ENCODE measurements around the gene SEC14L6.

DNA sequence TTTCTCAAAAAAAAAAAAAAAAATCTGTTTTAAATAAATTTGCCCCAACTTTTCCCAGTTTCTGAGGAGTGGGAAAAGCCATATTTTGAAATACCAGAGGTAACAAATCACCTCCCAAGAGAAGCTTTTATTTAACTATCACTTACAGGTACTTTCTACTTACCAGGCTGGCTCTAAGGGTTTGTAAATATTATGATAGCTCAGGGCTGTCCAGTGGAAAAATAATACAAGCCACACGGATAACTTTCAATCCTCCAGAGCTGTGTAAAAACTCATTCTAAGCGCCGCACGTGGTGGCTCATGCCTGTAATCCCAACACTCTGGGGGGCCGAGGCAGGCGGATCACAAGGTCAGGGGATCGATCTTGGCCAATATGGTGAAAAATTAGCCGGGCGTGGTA is 35.4 kb downstream of the SEC14L6 start:
- TF ChIP-seq, protein P1, sequence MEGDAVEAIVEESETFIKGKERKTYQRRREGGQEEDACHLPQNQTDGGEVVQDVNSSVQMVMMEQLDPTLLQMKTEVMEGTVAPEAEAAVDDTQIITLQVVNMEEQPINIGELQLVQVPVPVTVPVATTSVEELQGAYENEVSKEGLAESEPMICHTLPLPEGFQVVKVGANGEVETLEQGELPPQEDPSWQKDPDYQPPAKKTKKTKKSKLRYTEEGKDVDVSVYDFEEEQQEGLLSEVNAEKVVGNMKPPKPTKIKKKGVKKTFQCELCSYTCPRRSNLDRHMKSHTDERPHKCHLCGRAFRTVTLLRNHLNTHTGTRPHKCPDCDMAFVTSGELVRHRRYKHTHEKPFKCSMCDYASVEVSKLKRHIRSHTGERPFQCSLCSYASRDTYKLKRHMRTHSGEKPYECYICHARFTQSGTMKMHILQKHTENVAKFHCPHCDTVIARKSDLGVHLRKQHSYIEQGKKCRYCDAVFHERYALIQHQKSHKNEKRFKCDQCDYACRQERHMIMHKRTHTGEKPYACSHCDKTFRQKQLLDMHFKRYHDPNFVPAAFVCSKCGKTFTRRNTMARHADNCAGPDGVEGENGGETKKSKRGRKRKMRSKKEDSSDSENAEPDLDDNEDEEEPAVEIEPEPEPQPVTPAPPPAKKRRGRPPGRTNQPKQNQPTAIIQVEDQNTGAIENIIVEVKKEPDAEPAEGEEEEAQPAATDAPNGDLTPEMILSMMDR (IDR thresholded peaks at IDR 0.05; ENCODE audit: insufficient read depth, low read length, poor library complexity, severe bottlenecking) = no peak
- no peak for TF ChIP-seq EZH2phosphoT487 (conservative IDR thresholded peaks at IDR 0.05; ENCODE audit: low read length)
